IMR-90 (cell line): ENCODE results near the gene SLC9A2. TPM values are rescaled to one million over a fixed set of nuclear protein-coding genes. Genes with fewer than 3 reads are reported as not detected.

Experiments used
- ATAC-seq: fragments of 200-7000 bp; cut with Tn5 transposase; 2 replicates; pipeline ENCODE4 v1.9.1; 2020; ENCODE audit warnings: low read depth, mild to moderate bottlenecking, moderate library complexity
- BruUV-seq: library from RNA; stranded (reverse); fragments of 400-500 nt; replicated peaks from 2 replicates; lab custom pipeline; 2021; lab: Mats Ljungman, UMichigan
- CTCF ChIA-PET: fragments of 300-600 bp; formaldehyde crosslinking; extraction: SDS; loops from one replicate; lab custom pipeline; 2021; ENCODE audit warnings: antibody characterized with exemption; lab: Yijun Ruan, JAX
- POLR2A ChIA-PET: fragments of 300-600 bp; sonication (Branson Sonifier 250); formaldehyde crosslinking; loops from one replicate; lab custom pipeline; 2022; ENCODE audit warnings: antibody characterized with exemption; ENCODE audit not compliant: unreplicated experiment; lab: Charles Lee
- DNase-seq: peaks from one replicate; pipeline ENCODE4 v3.0.0; 2013
- H2AFZ ChIP-seq: replicated peaks from 2 replicates; pipeline ENCODE3; 2013; ENCODE audit warnings: low read length, mild to moderate bottlenecking; ENCODE audit not compliant: poor library complexity
- H2AK5ac ChIP-seq: 2 replicates; pipeline ENCODE4 v1.6.1; 2013; ENCODE audit warnings: low read depth, low read length, inconsistent platforms
- H2AK9ac ChIP-seq: replicated peaks from 2 replicates; pipeline ENCODE3; 2013; ENCODE audit warnings: mild to moderate bottlenecking, low read depth, low read length, moderate library complexity; ENCODE audit not compliant: poor library complexity
- H2BK120ac ChIP-seq: 2 replicates; pipeline ENCODE4 v1.6.1; 2013; ENCODE audit warnings: low read depth, low read length, inconsistent platforms
- H2BK15ac ChIP-seq: 3 replicates; pipeline ENCODE4 v1.6.1; 2013; ENCODE audit warnings: low read depth, low read length, inconsistent platforms
- H2BK20ac ChIP-seq: 2 replicates; pipeline ENCODE4 v1.6.1; 2013; ENCODE audit warnings: low read depth, mild to moderate bottlenecking, inconsistent platforms, low read length, moderate library complexity
- H2BK5ac ChIP-seq: 2 replicates; pipeline ENCODE4 v1.6.1; 2013; ENCODE audit warnings: mild to moderate bottlenecking, low read depth, low read length, inconsistent platforms; ENCODE audit not compliant: poor library complexity, severe bottlenecking
- H3K14ac ChIP-seq: replicated peaks from 2 replicates; pipeline ENCODE4 v1.6.1; 2013; ENCODE audit warnings: low read depth, low read length, inconsistent platforms
- H3K18ac ChIP-seq: 2 replicates; pipeline ENCODE4 v1.6.1; 2013; ENCODE audit warnings: low read depth, low read length, control low read depth
- H3K23ac ChIP-seq: 2 replicates; pipeline ENCODE4 v1.6.1; 2013; ENCODE audit warnings: low read depth, low read length, inconsistent platforms
- H3K27ac ChIP-seq: 2 replicates; pipeline ENCODE4 v1.5.1; 2013; ENCODE audit warnings: mild to moderate bottlenecking, control low read depth, low read length; ENCODE audit not compliant: insufficient read depth
- H3K27me3 ChIP-seq: 2 replicates; pipeline ENCODE4 v1.6.1; 2013; ENCODE audit warnings: low read length; ENCODE audit not compliant: control insufficient read depth, insufficient read depth
- H3K36me3 ChIP-seq: 2 replicates; pipeline ENCODE4 v1.6.1; 2013; ENCODE audit warnings: low read length, mixed read lengths; ENCODE audit not compliant: control insufficient read depth, insufficient read depth
- H3K4ac ChIP-seq: 2 replicates; pipeline ENCODE4 v1.6.1; 2013; ENCODE audit warnings: low read depth, low read length, inconsistent platforms
- H3K4me1 ChIP-seq: 2 replicates; pipeline ENCODE4 v1.6.1; 2013; ENCODE audit warnings: low read length, mixed read lengths; ENCODE audit not compliant: control insufficient read depth, insufficient read depth
- H3K4me2 ChIP-seq: 2 replicates; pipeline ENCODE4 v1.6.1; 2013; ENCODE audit warnings: low read depth, mild to moderate bottlenecking, control low read depth, low read length, moderate library complexity
- H3K4me3 ChIP-seq: 2 replicates; pipeline ENCODE4 v1.5.1; 2013; ENCODE audit warnings: low read depth, mild to moderate bottlenecking, control low read depth, low read length, moderate library complexity; ENCODE audit not compliant: insufficient read depth
- H3K56ac ChIP-seq: 2 replicates; pipeline ENCODE4 v1.6.1; 2013; ENCODE audit warnings: low read length, inconsistent platforms; ENCODE audit not compliant: insufficient read depth; ENCODE audit errors: extremely low read depth
- H3K79me1 ChIP-seq, 2 experiments: 2 replicates each; pipeline ENCODE4 v1.6.1; 2013; ENCODE audit warnings: low read length in 2 of 2, inconsistent platforms in 1 of 2, low read depth in 1 of 2
- H3K9ac ChIP-seq: 2 replicates; pipeline ENCODE4 v1.6.1; 2013; ENCODE audit warnings: low read depth, low read length, control low read depth
- H3K9me1 ChIP-seq: 2 replicates; pipeline ENCODE4 v1.6.1; 2013; ENCODE audit warnings: low read length, inconsistent platforms; ENCODE audit not compliant: insufficient read depth
- H3K9me3 ChIP-seq: 2 replicates; pipeline ENCODE4 v1.6.1; 2013; ENCODE audit warnings: low read length; ENCODE audit not compliant: control insufficient read depth, insufficient read depth
- H4K20me1 ChIP-seq: 2 replicates; pipeline ENCODE4 v1.6.1; 2013; ENCODE audit warnings: low read length, inconsistent platforms; ENCODE audit not compliant: insufficient read depth
- H4K5ac ChIP-seq: 2 replicates; pipeline ENCODE4 v1.6.1; 2013; ENCODE audit warnings: mild to moderate bottlenecking, low read depth, low read length, control low read depth
- H4K8ac ChIP-seq, 2 experiments: 2 replicates each; pipeline ENCODE4 v1.6.1; 2013; ENCODE audit warnings: low read depth in 2 of 2, low read length in 2 of 2, control low read depth in 1 of 2, inconsistent platforms in 1 of 2
- H4K91ac ChIP-seq: 2 replicates; pipeline ENCODE4 v1.6.1; 2013; ENCODE audit warnings: low read depth, low read length, inconsistent platforms; ENCODE audit not compliant: insufficient read depth
- BHLHE40 ChIP-seq: fragments of 150-350 bp; IDR thresholded peaks from 2 replicates; pipeline ENCODE4 v1.6.1; 2016; ENCODE audit warnings: mild to moderate bottlenecking, low read depth, low read length
- CHD1 ChIP-seq: IDR thresholded peaks from 2 replicates; pipeline ENCODE4 v1.6.1; 2012; ENCODE audit warnings: low read depth, low read length, improper control_type of control experiment
- FOS ChIP-seq: fragments of 150-350 bp; IDR thresholded peaks from 2 replicates; pipeline ENCODE4 v1.6.1; 2016; ENCODE audit warnings: low read depth, low read length
- MAFK ChIP-seq: IDR thresholded peaks from 2 replicates; pipeline ENCODE4 v1.6.1; 2012; ENCODE audit warnings: low read depth, low read length, improper control_type of control experiment
- MAZ ChIP-seq: IDR thresholded peaks from 2 replicates; pipeline ENCODE4 v1.6.1; 2012; ENCODE audit warnings: low read depth, mild to moderate bottlenecking, low read length, improper control_type of control experiment, moderate library complexity, borderline replicate concordance
- MXI1 ChIP-seq: IDR thresholded peaks from 2 replicates; pipeline ENCODE4 v1.6.1; 2012; ENCODE audit warnings: low read depth, mild to moderate bottlenecking, low read length, moderate library complexity, borderline replicate concordance
- NFE2L2 ChIP-seq: fragments of 150-350 bp; IDR thresholded peaks from 2 replicates; pipeline ENCODE4 v1.6.1; 2016; ENCODE audit warnings: low read depth, mild to moderate bottlenecking, low read length
- POLR2A ChIP-seq: IDR thresholded peaks from 2 replicates; pipeline ENCODE4 v1.6.1; 2012; ENCODE audit warnings: mild to moderate bottlenecking, low read depth, low read length
- RAD21 ChIP-seq: IDR thresholded peaks from 2 replicates; pipeline ENCODE4 v1.6.1; 2012; ENCODE audit warnings: low read length, improper control_type of control experiment
- RCOR1 ChIP-seq: IDR thresholded peaks from 2 replicates; pipeline ENCODE4 v1.6.1; 2012; ENCODE audit warnings: mild to moderate bottlenecking, low read length, improper control_type of control experiment; ENCODE audit not compliant: insufficient replicate concordance
- RFX5 ChIP-seq: IDR thresholded peaks from 2 replicates; pipeline ENCODE4 v1.8.0; 2012; ENCODE audit warnings: low read depth, mild to moderate bottlenecking, low read length, moderate library complexity
- SMC3 ChIP-seq: fragments of 150-350 bp; IDR thresholded peaks from 2 replicates; pipeline ENCODE4 v1.6.1; 2016; ENCODE audit warnings: low read depth, mild to moderate bottlenecking, antibody characterized with exemption, low read length, moderate library complexity
- WGBS, 2 experiments: methylation state at CpG; one replicate each; pipeline versions ENCODE4 v1.1.5 to v1.1.7; 2013; ENCODE audit warnings: missing lambda C conversion rate in 2 of 2; ENCODE audit not compliant: insufficient read length in 1 of 2; ENCODE audit errors: extremely low coverage in 2 of 2; 5-methylcytosine and 5-hydroxymethylcytosine counted together
- dilution Hi-C: fragments of 300-500 bp; cut with HindIII; formaldehyde crosslinking; loops from one replicate; pipeline ENCODE4 v1.14.3; 2018; ENCODE audit warnings: low sequenced_read_pairs; ENCODE audit not compliant: unreplicated experiment
- in situ Hi-C: fragments of 300-500 bp; cut with MboI; formaldehyde crosslinking; loops from 3 replicates; pipeline ENCODE4 v1.14.3; 2019; ENCODE audit warnings: low sequenced_read_pairs, inconsistent platforms, mixed read lengths
- intact Hi-C: fragments of 100-400 bp; cut with micrococcal nuclease; formaldehyde crosslinking; loops from 2 replicates; pipeline ENCODE4 v1.10.0; 2022
- polyA plus RNA-seq, 3 experiments: library from polyadenylated mRNA; depleted of rRNA; stranded (reverse); fragments of >200 nt; gene quantifications; 2 replicates each; pipeline ENCODE4 v1.2.3, GENCODE V29; 2012; ENCODE audit warnings: low replicate concordance in 1 of 3
- total RNA-seq: library from RNA; depleted of rRNA; stranded (reverse); fragments of >200 nt; gene quantifications from 2 replicates; pipeline ENCODE4 v1.2.3, GENCODE V29; 2012
- TF ChIP-seq, protein P1 (sequence below): conservative IDR thresholded peaks from 2 replicates; pipeline ENCODE4 v1.5.1; 2012; ENCODE audit warnings: mild to moderate bottlenecking, low read depth, low read length, improper control_type of control experiment
- TF ChIP-seq, protein P2 (sequence below): fragments of 150-350 bp; IDR thresholded peaks from 2 replicates; pipeline ENCODE4 v1.6.1; 2016; ENCODE audit warnings: low read depth, mild to moderate bottlenecking, low read length, moderate library complexity, borderline replicate concordance
- TF ChIP-seq, protein P3 (sequence below): fragments of 150-350 bp; IDR thresholded peaks from 2 replicates; pipeline ENCODE4 v1.6.1; 2017; ENCODE audit warnings: mild to moderate bottlenecking, antibody characterized with exemption, low read length, low read depth

The SLC9A2 gene
- total and polyA plus RNA-seq, 2 of the 4 experiments (the other 2 are of a cell fraction): not detected

DNA sequence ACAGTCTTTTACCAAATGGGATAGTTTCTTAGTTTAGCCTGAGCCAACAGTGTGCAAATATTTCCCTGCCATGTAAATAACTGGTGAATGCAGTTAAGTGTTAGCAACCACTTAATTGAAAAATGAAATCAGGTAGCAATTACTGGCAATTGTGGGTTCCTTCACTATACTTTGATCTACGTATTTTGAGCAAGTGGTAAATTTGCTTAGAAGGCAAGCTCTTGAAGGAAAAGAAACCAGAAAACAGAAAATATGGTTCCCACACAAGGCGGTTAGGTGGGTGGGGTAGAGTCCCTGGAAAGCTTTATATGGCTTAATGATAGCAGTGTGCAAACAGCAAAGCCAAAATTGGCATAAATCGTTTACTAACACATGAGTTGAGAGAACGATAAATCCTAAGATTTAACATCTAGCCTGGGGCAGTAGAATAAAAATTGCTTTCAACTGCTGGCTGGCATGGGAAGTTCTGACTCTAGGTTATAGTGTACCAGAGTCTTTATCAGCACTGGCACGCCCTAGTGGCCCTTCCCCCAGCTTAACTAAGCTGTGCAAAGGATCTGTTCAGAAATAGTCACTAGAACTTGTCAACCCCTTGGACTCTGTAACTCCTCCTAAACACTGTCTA is 17.0 kb downstream of the SLC9A2 start:
- Histone ChIP-seq H2AK9ac (no peak overlapping the region), H4K91ac (no peak overlapping the region), H3K9me1 (no peaks in the 10 kb centered on the region), H2AK5ac (no peak overlapping the region), H3K4me2 (no peak overlapping the region), H2BK20ac (no peak overlapping the region), H3K27me3 (no peaks in the 10 kb centered on the region), H3K27ac (no peak overlapping the region), H3K36me3 (no peaks in the 10 kb centered on the region), H3K14ac (no peak overlapping the region), H3K4ac (no peak overlapping the region), H3K4me1 (no peaks in the 10 kb centered on the region), H4K20me1 (no peaks in the 10 kb centered on the region), H3K23ac (no peak overlapping the region), H2BK120ac (no peak overlapping the region), H3K4me3 (no peak overlapping the region), H3K18ac (no peak overlapping the region), H2BK15ac (no peak overlapping the region), H3K56ac (no peak overlapping the region), H4K5ac (no peak overlapping the region), H3K9ac (no peak overlapping the region), H2BK5ac (no peak overlapping the region), H3K79me1 (no peaks in the 10 kb centered on the region), H4K8ac (no peak overlapping the region), H3K9me3 (no peaks in the 10 kb centered on the region), H2AFZ (no peak overlapping the region)
- TF ChIP-seq, protein P1, sequence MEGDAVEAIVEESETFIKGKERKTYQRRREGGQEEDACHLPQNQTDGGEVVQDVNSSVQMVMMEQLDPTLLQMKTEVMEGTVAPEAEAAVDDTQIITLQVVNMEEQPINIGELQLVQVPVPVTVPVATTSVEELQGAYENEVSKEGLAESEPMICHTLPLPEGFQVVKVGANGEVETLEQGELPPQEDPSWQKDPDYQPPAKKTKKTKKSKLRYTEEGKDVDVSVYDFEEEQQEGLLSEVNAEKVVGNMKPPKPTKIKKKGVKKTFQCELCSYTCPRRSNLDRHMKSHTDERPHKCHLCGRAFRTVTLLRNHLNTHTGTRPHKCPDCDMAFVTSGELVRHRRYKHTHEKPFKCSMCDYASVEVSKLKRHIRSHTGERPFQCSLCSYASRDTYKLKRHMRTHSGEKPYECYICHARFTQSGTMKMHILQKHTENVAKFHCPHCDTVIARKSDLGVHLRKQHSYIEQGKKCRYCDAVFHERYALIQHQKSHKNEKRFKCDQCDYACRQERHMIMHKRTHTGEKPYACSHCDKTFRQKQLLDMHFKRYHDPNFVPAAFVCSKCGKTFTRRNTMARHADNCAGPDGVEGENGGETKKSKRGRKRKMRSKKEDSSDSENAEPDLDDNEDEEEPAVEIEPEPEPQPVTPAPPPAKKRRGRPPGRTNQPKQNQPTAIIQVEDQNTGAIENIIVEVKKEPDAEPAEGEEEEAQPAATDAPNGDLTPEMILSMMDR: no peak
- TF ChIP-seq MXI1 (no peak), SMC3 (no peak), POLR2A (no peak), RFX5 (no peak), RCOR1 (no peak), NFE2L2 (no peak), MAZ (no peak), FOS (no peak), CHD1 (no peak), MAFK (no peak), BHLHE40 (no peak), RAD21 (no peak)
- TF ChIP-seq, protein P2, sequence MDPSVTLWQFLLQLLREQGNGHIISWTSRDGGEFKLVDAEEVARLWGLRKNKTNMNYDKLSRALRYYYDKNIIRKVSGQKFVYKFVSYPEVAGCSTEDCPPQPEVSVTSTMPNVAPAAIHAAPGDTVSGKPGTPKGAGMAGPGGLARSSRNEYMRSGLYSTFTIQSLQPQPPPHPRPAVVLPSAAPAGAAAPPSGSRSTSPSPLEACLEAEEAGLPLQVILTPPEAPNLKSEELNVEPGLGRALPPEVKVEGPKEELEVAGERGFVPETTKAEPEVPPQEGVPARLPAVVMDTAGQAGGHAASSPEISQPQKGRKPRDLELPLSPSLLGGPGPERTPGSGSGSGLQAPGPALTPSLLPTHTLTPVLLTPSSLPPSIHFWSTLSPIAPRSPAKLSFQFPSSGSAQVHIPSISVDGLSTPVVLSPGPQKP: no peak
- TF ChIP-seq, protein P3, sequence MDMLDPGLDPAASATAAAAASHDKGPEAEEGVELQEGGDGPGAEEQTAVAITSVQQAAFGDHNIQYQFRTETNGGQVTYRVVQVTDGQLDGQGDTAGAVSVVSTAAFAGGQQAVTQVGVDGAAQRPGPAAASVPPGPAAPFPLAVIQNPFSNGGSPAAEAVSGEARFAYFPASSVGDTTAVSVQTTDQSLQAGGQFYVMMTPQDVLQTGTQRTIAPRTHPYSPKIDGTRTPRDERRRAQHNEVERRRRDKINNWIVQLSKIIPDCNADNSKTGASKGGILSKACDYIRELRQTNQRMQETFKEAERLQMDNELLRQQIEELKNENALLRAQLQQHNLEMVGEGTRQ: no peak
- DNase-seq (no peak), ATAC-seq (no peak)
- no TSS peak for BruUV-seq
- dilution Hi-C loops: no loop called here
- intact Hi-C loops: no loop called here
- no CpG with 5 or more reads among the region's 5 CpGs for WGBS, 2 experiments
- in situ Hi-C loops: no loop called here
- ChIA-PET CTCF (no interaction called here), POLR2A (no interaction called here)
